G401.6 (cell line): ENCODE measurements around the gene MRGPRG.
"Not testable (repeated sequence)": the region's sequence is repeated elsewhere in the genome, so short reads cannot be mapped to it uniquely, and the experiment has no call there.

ENCODE experiments used
- FAIRE-seq: peaks from 2 replicates; lab custom pipeline; 2012; peaks lifted over from hg19 to GRCh38; lab: Jason Lieb, UNC

Gene MRGPRG

DNA sequence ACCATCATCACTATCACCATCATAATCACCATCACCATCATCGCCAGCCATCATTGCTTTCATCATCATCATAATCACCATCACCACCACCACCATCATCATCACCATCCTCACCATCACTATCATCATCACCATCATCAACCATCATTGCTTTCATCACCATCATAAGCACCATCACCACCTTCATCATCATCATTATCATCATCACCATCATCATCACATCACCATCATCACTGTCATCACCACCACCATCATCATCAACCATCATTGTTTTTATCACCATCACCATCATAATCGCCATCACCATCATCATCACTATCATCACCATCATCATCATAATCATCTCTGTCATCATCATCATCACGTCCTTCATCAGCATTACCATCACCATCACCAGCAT lies 44.2 kb downstream of the MRGPRG start:
- no peak for FAIRE-seq

- FAIRE-seq = no peak
Measured at GRCh38 chr11:3173795-3174194, 44.8 kb downstream of the MRGPRG start.

GRCh38 chr11:3171931-3172560 lies 46.6 kb downstream of the MRGPRG start:
- FAIRE-seq = no peak

GRCh38 chr11:3170756-3171650 lies 47.6 kb downstream of the MRGPRG start:
- no peak for FAIRE-seq

DNA sequence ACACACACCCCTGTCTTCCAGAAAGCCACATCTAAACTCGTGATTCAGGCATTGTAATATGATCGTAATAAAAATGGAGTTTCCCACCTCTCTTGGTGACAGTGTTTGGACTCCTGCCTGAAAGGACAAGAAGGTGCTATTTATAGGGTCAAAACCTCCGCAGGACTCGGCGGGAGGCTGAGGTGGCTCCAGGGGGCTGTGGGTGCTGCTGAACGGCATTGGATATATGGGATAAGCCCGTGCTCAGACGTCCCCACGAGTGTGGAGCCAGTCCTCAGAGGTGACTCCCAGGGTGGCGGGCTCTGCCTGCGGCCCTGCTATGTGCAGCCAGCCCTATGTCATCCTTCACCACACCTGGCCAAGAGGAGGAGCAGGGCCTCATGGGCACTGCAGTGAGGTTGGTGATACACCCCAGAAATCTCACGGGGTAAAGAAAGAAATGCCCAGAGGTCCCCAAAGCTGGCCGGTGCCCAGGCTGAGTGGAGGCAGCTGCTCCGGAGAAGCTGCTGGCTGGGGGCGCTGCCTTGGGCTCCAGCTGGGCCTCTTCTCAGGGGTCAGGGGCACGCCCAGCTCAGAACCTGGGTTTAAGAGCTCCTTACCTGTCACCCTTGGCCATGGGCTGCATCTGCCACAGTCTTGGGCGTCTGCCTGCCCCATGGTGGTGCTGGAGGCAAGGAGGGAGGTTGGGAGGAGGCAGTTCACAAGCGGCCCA lies 48.4 kb downstream of the MRGPRG start:
- no peak for FAIRE-seq

DNA sequence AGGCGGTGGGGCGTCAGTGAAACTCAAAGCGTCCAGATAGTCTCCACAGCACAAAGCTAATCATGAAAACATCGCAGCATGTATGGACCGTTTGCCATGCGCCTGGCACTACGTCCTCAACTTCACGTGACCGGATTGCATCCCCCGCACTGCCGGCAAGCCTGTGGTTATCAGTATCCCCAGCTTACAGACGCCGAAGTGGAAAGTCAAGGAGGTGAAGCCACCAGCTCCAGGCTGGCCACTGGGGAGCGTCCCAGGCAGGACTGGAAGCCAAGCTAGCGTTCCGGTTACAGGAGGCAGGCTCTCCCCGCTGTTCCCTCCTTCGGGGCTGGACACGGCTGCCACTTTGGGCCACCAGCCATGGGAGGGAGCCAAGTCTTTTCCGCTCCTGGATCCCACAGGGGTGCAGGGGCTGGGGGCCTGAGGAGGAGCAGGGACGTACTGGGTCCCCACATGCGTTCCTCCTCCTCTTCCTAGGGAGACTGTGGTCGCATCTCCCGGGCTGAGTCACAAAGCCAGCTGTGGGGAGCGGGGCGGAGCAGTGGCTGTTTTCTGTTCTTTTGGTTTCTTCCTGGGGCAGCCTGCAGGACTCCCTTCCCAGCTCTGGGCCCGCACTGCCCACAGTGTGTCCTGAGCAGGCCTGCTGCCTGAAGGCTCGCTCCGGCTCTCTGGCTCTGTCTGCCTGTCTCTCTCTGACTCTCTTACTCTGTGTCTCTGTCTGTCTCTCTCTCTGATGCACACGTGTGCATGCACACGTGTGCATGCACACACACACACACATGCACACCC lies 49.2 kb downstream of the MRGPRG start:
- no peak for FAIRE-seq

GRCh38 chr11:3168742-3169254 lies 49.8 kb downstream of the MRGPRG start:
- FAIRE-seq = not testable (repeated sequence)
